Stimulated activated memory B cell treated with anti-CD40 and anti-IgM and Interleukin-4, amounts not matched to agents 10 μg/mL and 1 μg/mL and 100 μg/mL, for 72 hours (primary cell): ENCODE measurements around the gene PPP6R2.
"Not testable (repeated sequence)": the region's sequence is repeated elsewhere in the genome, so short reads cannot be mapped to it uniquely, and the experiment has no call there.

Experiments
- ATAC-seq: fragments of 150-1000 bp; cut with Tn5 transposase; 2 replicates; pipeline ENCODE4 v1.10.0; 2021
- H3K27ac Mint-ChIP-seq: one replicate; pipeline ENCODE4 v1.8.0; 2022; ENCODE audit warnings: mild to moderate bottlenecking, mixed read lengths
- H3K27me3 Mint-ChIP-seq: one replicate; pipeline ENCODE4 v1.8.0; 2022; ENCODE audit warnings: mixed read lengths
- H3K36me3 Mint-ChIP-seq: one replicate; pipeline ENCODE4 v1.8.0; 2022; ENCODE audit warnings: mixed read lengths
- H3K4me1 Mint-ChIP-seq: one replicate; pipeline ENCODE4 v1.8.0; 2022; ENCODE audit warnings: mixed read lengths
- H3K4me3 Mint-ChIP-seq: one replicate; pipeline ENCODE4 v1.8.0; 2022; ENCODE audit warnings: mild to moderate bottlenecking, moderate library complexity, mixed read lengths
- H3K9me3 Mint-ChIP-seq: one replicate; pipeline ENCODE4 v1.8.0; 2022; ENCODE audit warnings: mixed read lengths

Gene PPP6R2

GRCh38 chr22:50339945-50340879 lies 2.9 kb upstream of the PPP6R2 start:
- Mint-ChIP-seq H3K36me3 (no peaks in the 10 kb centered on the region), H3K9me3 (no peaks in the 10 kb centered on the region), H3K27ac (no peak overlapping the region), H3K4me1 (no peaks in the 10 kb centered on the region), H3K4me3 (no peak overlapping the region), H3K27me3 (no peaks in the 10 kb centered on the region)
- ATAC-seq: no peak

GRCh38 chr22:50341977-50342650 lies 1.0 kb upstream of the PPP6R2 start:
- H3K27ac Mint-ChIP-seq: peak overlapping the region; percentile 72

GRCh38 chr22:50343541-50343935 lies 411 bp downstream of the PPP6R2 start:
- no peaks in the 10 kb centered on the region for H3K36me3 Mint-ChIP-seq
- ATAC-seq: no peak
- no peaks in the 10 kb centered on the region for H3K27me3 Mint-ChIP-seq
- no peaks in the 10 kb centered on the region for H3K9me3 Mint-ChIP-seq
- peak overlapping the region; percentile 69 for H3K4me3 Mint-ChIP-seq
- H3K27ac Mint-ChIP-seq: no peak overlapping the region
- no peaks in the 10 kb centered on the region for H3K4me1 Mint-ChIP-seq

More at GRCh38 chr22:50341977-50342650, 1.0 kb upstream of the PPP6R2 start:
- H3K36me3 Mint-ChIP-seq: no peaks in the 10 kb centered on the region
- ATAC-seq: peak; percentile 76
- peak overlapping the region; percentile 72 for H3K4me3 Mint-ChIP-seq
- H3K27me3 Mint-ChIP-seq: no peaks in the 10 kb centered on the region
- H3K4me1 Mint-ChIP-seq: no peaks in the 10 kb centered on the region
- H3K9me3 Mint-ChIP-seq: no peaks in the 10 kb centered on the region

- H3K9me3 Mint-ChIP-seq: no peaks in the 10 kb centered on the region
- no peak overlapping the region for H3K4me3 Mint-ChIP-seq
- H3K36me3 Mint-ChIP-seq: no peaks in the 10 kb centered on the region
- no peaks in the 10 kb centered on the region for H3K27me3 Mint-ChIP-seq
- H3K4me1 Mint-ChIP-seq: no peaks in the 10 kb centered on the region
- no peak overlapping the region for H3K27ac Mint-ChIP-seq
- ATAC-seq: no peak
Observed at GRCh38 chr22:50346470-50346869, 3.3 kb downstream of the PPP6R2 start.

GRCh38 chr22:50347157-50347556 lies 4.0 kb downstream of the PPP6R2 start:
- no peaks in the 10 kb centered on the region for H3K4me1 Mint-ChIP-seq
- H3K27me3 Mint-ChIP-seq: no peaks in the 10 kb centered on the region
- H3K4me3 Mint-ChIP-seq: no peak overlapping the region
- no peaks in the 10 kb centered on the region for H3K9me3 Mint-ChIP-seq
- H3K36me3 Mint-ChIP-seq: peaks cover under 1% of the 10 kb centered on the region
- H3K27ac Mint-ChIP-seq: no peak overlapping the region
- ATAC-seq: no peak

- Mint-ChIP-seq H3K27ac (no peak overlapping the region), H3K4me3 (no peak overlapping the region), H3K4me1 (no peaks in the 10 kb centered on the region), H3K36me3 (peaks cover 9% of the 10 kb centered on the region), H3K9me3 (no peaks in the 10 kb centered on the region), H3K27me3 (no peaks in the 10 kb centered on the region)
- ATAC-seq: no peak
Observed at GRCh38 chr22:50348058-50348457, 4.9 kb downstream of the PPP6R2 start.

- H3K4me1 Mint-ChIP-seq: peaks cover 13% of the 10 kb centered on the region
- no peaks in the 10 kb centered on the region for H3K9me3 Mint-ChIP-seq
- no peak overlapping the region for H3K4me3 Mint-ChIP-seq
- no peaks in the 10 kb centered on the region for H3K27me3 Mint-ChIP-seq
- no peak overlapping the region for H3K27ac Mint-ChIP-seq
- H3K36me3 Mint-ChIP-seq: peaks cover 34% of the 10 kb centered on the region
- ATAC-seq: no peak
Observed at GRCh38 chr22:50356186-50356585, 13.1 kb downstream of the PPP6R2 start.

GRCh38 chr22:50357222-50357621 lies 14.1 kb downstream of the PPP6R2 start:
- no peak for ATAC-seq
- Mint-ChIP-seq H3K4me3 (no peak overlapping the region), H3K9me3 (no peaks in the 10 kb centered on the region), H3K27me3 (no peaks in the 10 kb centered on the region), H3K4me1 (peaks cover 23% of the 10 kb centered on the region), H3K27ac (no peak overlapping the region), H3K36me3 (peaks cover 34% of the 10 kb centered on the region)

- H3K27me3 Mint-ChIP-seq: no peaks in the 10 kb centered on the region
- peaks cover 29% of the 10 kb centered on the region for H3K36me3 Mint-ChIP-seq
- no peak overlapping the region for H3K4me3 Mint-ChIP-seq
- no peaks in the 10 kb centered on the region for H3K9me3 Mint-ChIP-seq
- no peak for ATAC-seq
- H3K27ac Mint-ChIP-seq: no peak overlapping the region
- peaks cover 29% of the 10 kb centered on the region for H3K4me1 Mint-ChIP-seq
Observed at GRCh38 chr22:50357756-50358155, 14.6 kb downstream of the PPP6R2 start.

- Mint-ChIP-seq H3K27ac (peak overlapping the region; percentile 10), H3K4me3 (no peak overlapping the region), H3K9me3 (no peaks in the 10 kb centered on the region), H3K4me1 (peaks cover 35% of the 10 kb centered on the region), H3K36me3 (peaks cover 21% of the 10 kb centered on the region), H3K27me3 (no peaks in the 10 kb centered on the region)
- no peak for ATAC-seq
Observed at GRCh38 chr22:50360578-50360977, 17.5 kb downstream of the PPP6R2 start.

GRCh38 chr22:50361222-50361621 lies 18.1 kb downstream of the PPP6R2 start:
- no peaks in the 10 kb centered on the region for H3K9me3 Mint-ChIP-seq
- no peaks in the 10 kb centered on the region for H3K27me3 Mint-ChIP-seq
- peaks cover 35% of the 10 kb centered on the region for H3K4me1 Mint-ChIP-seq
- no peak for ATAC-seq
- no peak overlapping the region for H3K4me3 Mint-ChIP-seq
- peak overlapping the region; percentile 10 for H3K27ac Mint-ChIP-seq
- peaks cover 21% of the 10 kb centered on the region for H3K36me3 Mint-ChIP-seq

- Mint-ChIP-seq H3K27ac (no peak overlapping the region), H3K4me1 (peaks cover 39% of the 10 kb centered on the region), H3K9me3 (no peaks in the 10 kb centered on the region), H3K36me3 (peaks cover 21% of the 10 kb centered on the region), H3K27me3 (no peaks in the 10 kb centered on the region), H3K4me3 (no peak overlapping the region)
- ATAC-seq: no peak
Observed at GRCh38 chr22:50361688-50362087, 18.6 kb downstream of the PPP6R2 start.

- Mint-ChIP-seq H3K4me3 (no peak overlapping the region), H3K27ac (no peak overlapping the region), H3K4me1 (peaks cover 44% of the 10 kb centered on the region), H3K27me3 (no peaks in the 10 kb centered on the region), H3K36me3 (peaks cover 31% of the 10 kb centered on the region), H3K9me3 (no peaks in the 10 kb centered on the region)
- ATAC-seq: no peak
Observed at GRCh38 chr22:50363166-50363802, 20.2 kb downstream of the PPP6R2 start.

GRCh38 chr22:50363803-50364194 lies 20.7 kb downstream of the PPP6R2 start:
- Mint-ChIP-seq H3K36me3 (peaks cover 31% of the 10 kb centered on the region), H3K4me1 (peaks cover 44% of the 10 kb centered on the region)
- ATAC-seq, H3K27me3 Mint-ChIP-seq, H3K27ac Mint-ChIP-seq, H3K4me3 Mint-ChIP-seq, H3K9me3 Mint-ChIP-seq: not testable (repeated sequence)

GRCh38 chr22:50367778-50368500 lies 24.8 kb downstream of the PPP6R2 start:
- Mint-ChIP-seq H3K27me3 (no peaks in the 10 kb centered on the region), H3K4me1 (peaks cover 20% of the 10 kb centered on the region), H3K4me3 (no peak overlapping the region), H3K9me3 (no peaks in the 10 kb centered on the region), H3K36me3 (peaks cover 10% of the 10 kb centered on the region), H3K27ac (no peak overlapping the region)
- ATAC-seq: no peak
